ENCODE results near the gene SS18L1. TPM values are rescaled to one million over a fixed set of nuclear protein-coding genes. Genes with fewer than 3 reads are reported as not detected.

Gene SS18L1
- total RNA-seq, 6 experiments from 2014 or later: 14.1 to 26.5 (median 23.7) TPM

DNA sequence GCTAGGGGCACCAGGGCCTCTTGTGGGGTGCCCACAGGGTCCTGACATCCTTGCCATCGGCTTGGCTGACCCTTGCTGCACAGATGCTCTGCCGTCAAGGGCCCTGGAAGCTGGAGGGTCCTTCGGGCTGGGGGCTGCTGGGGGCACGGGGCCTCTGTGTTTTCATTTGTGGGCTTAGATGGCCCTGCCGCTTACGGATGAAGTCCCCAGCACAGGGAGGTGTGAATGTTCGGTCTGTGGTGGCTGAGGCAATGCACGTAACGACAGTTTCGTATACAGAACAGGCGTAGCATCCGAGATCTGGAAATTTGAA is 14.5 kb downstream of the SS18L1 start:
- no peaks in the 10 kb centered on the region for H3K9me3 ChIP-seq
- DNase-seq: no peak
- peaks cover 0 to 24% (median 11%) of the 10 kb centered on the region in 4 donors for H3K4me1 ChIP-seq
- H3K36me3 ChIP-seq: peaks cover 0 to 27% (median 10%) of the 10 kb centered on the region in 4 donors
- WGBS (ENCODE audit: insufficient coverage, low coverage, low lambda C conversion rate, missing lambda C conversion rate): 95% methylated on average over 5 of the region's 12 CpGs
- ATAC-seq: no peak
- no peak overlapping the region for H3K4me3 ChIP-seq
- no peaks in the 10 kb centered on the region for H3K27me3 ChIP-seq
- intact Hi-C loops (cut with DNase I): no loop called here
- H3K27ac ChIP-seq: no peak overlapping the region
- TF ChIP-seq, protein P1, sequence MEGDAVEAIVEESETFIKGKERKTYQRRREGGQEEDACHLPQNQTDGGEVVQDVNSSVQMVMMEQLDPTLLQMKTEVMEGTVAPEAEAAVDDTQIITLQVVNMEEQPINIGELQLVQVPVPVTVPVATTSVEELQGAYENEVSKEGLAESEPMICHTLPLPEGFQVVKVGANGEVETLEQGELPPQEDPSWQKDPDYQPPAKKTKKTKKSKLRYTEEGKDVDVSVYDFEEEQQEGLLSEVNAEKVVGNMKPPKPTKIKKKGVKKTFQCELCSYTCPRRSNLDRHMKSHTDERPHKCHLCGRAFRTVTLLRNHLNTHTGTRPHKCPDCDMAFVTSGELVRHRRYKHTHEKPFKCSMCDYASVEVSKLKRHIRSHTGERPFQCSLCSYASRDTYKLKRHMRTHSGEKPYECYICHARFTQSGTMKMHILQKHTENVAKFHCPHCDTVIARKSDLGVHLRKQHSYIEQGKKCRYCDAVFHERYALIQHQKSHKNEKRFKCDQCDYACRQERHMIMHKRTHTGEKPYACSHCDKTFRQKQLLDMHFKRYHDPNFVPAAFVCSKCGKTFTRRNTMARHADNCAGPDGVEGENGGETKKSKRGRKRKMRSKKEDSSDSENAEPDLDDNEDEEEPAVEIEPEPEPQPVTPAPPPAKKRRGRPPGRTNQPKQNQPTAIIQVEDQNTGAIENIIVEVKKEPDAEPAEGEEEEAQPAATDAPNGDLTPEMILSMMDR (IDR thresholded peaks at IDR 0.05): no peak
- no peak for TF ChIP-seq POLR2A (IDR thresholded peaks at IDR 0.05)

DNA sequence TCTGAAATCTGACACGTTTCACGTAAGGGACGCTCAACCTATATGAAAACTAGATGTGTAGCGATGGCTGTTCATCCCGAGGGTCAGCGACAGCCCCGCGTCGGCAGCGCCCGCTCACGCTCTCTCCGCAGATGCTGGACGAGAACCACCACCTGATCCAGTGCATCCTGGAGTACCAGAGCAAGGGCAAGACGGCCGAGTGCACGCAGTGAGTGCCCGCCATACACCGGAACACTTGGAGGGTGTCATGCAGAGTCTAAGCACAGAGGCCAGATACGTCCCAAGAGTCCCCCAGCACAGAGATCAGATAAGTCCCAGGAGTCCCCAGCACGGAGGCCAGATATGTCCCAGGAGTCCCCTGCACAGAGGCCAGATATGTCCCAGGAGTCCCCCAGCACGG is 15.0 kb downstream of the SS18L1 start:
- Histone ChIP-seq H3K27me3 (no peaks in the 10 kb centered on the region), H3K9me3 (no peaks in the 10 kb centered on the region), H3K4me3 (no peak overlapping the region), H3K27ac (no peak overlapping the region), H3K4me1 (peaks cover 0 to 24% (median 11%) of the 10 kb centered on the region in 4 donors), H3K36me3 (peaks cover 0 to 32% (median 12%) of the 10 kb centered on the region in 4 donors)
- DNase-seq: no peak
- no CpG with 5 or more reads among the region's 22 CpGs for WGBS (ENCODE audit: insufficient coverage, low coverage, low lambda C conversion rate, missing lambda C conversion rate)
- intact Hi-C loops (cut with DNase I): no loop called here
- TF ChIP-seq, protein P1 (IDR thresholded peaks at IDR 0.05): no peak
- TF ChIP-seq POLR2A (IDR thresholded peaks at IDR 0.05): no peak
- no peak for ATAC-seq

DNA sequence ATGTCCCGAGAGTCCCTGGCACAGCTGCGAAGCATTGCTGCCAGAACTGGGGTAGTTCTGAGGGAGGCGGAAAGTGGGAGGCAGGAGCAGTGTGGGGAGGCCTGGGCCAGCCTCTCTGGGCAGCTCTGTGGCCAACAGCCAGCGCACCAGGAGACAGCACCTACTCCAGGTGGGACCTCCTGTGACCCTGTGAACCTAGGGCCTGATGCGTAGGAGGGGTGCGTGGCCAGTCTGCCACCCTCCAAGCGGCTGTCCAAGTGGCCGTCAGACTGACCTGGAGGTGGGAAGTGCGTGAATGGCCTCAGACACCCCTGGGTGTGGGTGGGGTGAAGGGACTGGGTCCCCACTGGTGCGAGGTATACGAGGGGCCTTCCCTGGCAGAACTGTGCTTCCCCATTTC is 15.5 kb downstream of the SS18L1 start:
- 43% methylated on average over 2 of the region's 11 CpGs for WGBS (ENCODE audit: insufficient coverage, low coverage, low lambda C conversion rate, missing lambda C conversion rate)
- peaks cover 0 to 37% (median 15%) of the 10 kb centered on the region in 4 donors for H3K36me3 ChIP-seq
- no peak overlapping the region for H3K4me3 ChIP-seq
- intact Hi-C loops (cut with DNase I): no loop called here
- H3K27me3 ChIP-seq: no peaks in the 10 kb centered on the region
- no peak for TF ChIP-seq POLR2A (IDR thresholded peaks at IDR 0.05)
- TF ChIP-seq, protein P1 (IDR thresholded peaks at IDR 0.05): no peak
- H3K27ac ChIP-seq: no peak overlapping the region
- H3K4me1 ChIP-seq: peaks cover 0 to 24% (median 11%) of the 10 kb centered on the region in 4 donors
- DNase-seq (no peak), ATAC-seq (no peak)
- H3K9me3 ChIP-seq: no peaks in the 10 kb centered on the region

DNA sequence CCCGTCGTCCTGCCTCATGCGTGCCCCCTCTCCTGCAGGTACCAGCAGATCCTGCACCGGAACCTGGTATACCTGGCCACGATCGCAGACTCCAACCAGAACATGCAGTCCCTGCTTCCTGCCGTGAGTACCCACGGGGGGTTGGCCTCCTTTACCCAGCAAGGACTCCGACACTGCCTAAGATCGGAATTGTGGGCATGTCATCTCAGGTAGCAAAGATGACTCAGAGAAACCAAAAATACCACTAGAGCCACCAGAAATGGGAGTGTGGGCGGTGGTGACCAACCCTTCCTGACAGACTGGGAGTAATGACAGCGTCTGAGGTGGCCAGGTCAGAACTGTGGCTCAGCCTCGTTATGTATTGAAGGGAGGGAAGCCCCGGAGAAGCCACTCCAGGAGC is 16.3 kb downstream of the SS18L1 start:
- no peak overlapping the region for H3K27ac ChIP-seq
- no peak for TF ChIP-seq POLR2A (IDR thresholded peaks at IDR 0.05)
- TF ChIP-seq, protein P1 (IDR thresholded peaks at IDR 0.05): no peak
- H3K27me3 ChIP-seq: no peaks in the 10 kb centered on the region
- no peaks in the 10 kb centered on the region for H3K9me3 ChIP-seq
- DNase-seq (no peak), ATAC-seq (peak in 1 of 4 donors; percentile 18)
- H3K4me3 ChIP-seq: no peak overlapping the region
- H3K36me3 ChIP-seq: peaks cover 0 to 43% (median 19%) of the 10 kb centered on the region in 4 donors
- WGBS (ENCODE audit: insufficient coverage, low coverage, low lambda C conversion rate, missing lambda C conversion rate): 64% methylated on average over 6 of the region's 14 CpGs
- intact Hi-C loops (cut with DNase I): no loop called here
- peaks cover 0 to 24% (median 10%) of the 10 kb centered on the region in 4 donors for H3K4me1 ChIP-seq

DNA sequence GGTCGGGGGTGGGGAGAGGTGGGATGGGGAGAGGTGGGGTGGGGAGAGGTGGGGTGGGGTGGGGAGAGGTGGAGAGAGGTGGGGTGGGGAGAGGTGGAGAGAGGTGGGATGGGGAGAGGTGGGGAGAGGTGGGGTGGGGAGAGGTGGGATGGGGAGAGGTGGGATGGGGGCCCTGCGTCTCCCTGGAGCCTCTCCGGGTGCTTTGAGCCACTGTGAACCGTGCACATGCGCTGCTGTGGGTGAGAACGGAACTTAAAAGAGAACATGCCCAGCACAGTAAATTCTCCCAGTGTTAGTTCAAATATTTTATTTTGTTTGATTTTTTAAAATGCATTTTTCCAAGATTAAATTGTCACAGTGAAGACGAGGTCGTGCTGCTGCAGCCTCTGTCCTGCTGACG is 16.7 kb downstream of the SS18L1 start:
- Histone ChIP-seq H3K4me1 (peaks cover 0 to 24% (median 8%) of the 10 kb centered on the region in 4 donors), H3K27me3 (no peaks in the 10 kb centered on the region), H3K36me3 (peaks cover 0 to 47% (median 21%) of the 10 kb centered on the region in 4 donors), H3K9me3 (no peaks in the 10 kb centered on the region), H3K4me3 (no peak overlapping the region), H3K27ac (no peak overlapping the region)
- no peak for TF ChIP-seq POLR2A (IDR thresholded peaks at IDR 0.05)
- TF ChIP-seq, protein P1 (IDR thresholded peaks at IDR 0.05): no peak
- intact Hi-C loops (cut with DNase I): no loop called here
- DNase-seq (no peak), ATAC-seq (no peak)
- WGBS (ENCODE audit: insufficient coverage, low coverage, low lambda C conversion rate, missing lambda C conversion rate): 93% methylated on average over 9 of the region's 9 CpGs

All from right lobe of liver (tissue), 6 donors.